GM23338 (cell line): ENCODE data around the gene BEX2. TPM values are rescaled to one million over a fixed set of nuclear protein-coding genes. Genes with fewer than 3 reads are reported as not detected.

Experiments
- ATAC-seq: fragments of 200-7000 bp; cut with Tn5 transposase; 3 replicates; pipeline ENCODE4 v1.9.1; 2020
- DNase-seq: peaks from one replicate; pipeline ENCODE4 v3.0.0-alpha.2; 2015; ENCODE audit warnings: low spot score
- H2AFZ ChIP-seq: fragments of 200-600 bp; sonication (generic); 2 replicates; pipeline ENCODE4 v1.8.0; 2016; ENCODE audit warnings: antibody characterized with exemption, mild to moderate bottlenecking, moderate library complexity
- H3F3A ChIP-seq: fragments of 200-600 bp; sonication (generic); replicated peaks from 2 replicates; pipeline ENCODE4 v1.8.0; 2017; ENCODE audit warnings: antibody characterized with exemption, mixed run types, low read depth
- H3K27ac ChIP-seq: fragments of 200-600 bp; sonication (generic); 2 replicates; pipeline ENCODE4 v1.6.1; 2016; ENCODE audit warnings: low read depth
- H3K27me3 ChIP-seq: fragments of 200-600 bp; sonication (generic); 2 replicates; pipeline ENCODE4 v1.8.0; 2016; ENCODE audit warnings: mild to moderate bottlenecking, mixed run types, moderate library complexity; ENCODE audit not compliant: insufficient read depth
- H3K36me3 ChIP-seq: fragments of 200-600 bp; sonication (generic); 2 replicates; pipeline ENCODE4 v1.8.0; 2016; ENCODE audit warnings: mild to moderate bottlenecking; ENCODE audit not compliant: insufficient read depth
- H3K4me1 ChIP-seq: fragments of 200-600 bp; sonication (generic); 2 replicates; pipeline ENCODE4 v1.8.0; 2016; ENCODE audit warnings: mild to moderate bottlenecking, moderate library complexity; ENCODE audit not compliant: insufficient read depth
- H3K4me2 ChIP-seq: fragments of 200-600 bp; sonication (generic); 2 replicates; pipeline ENCODE4 v1.7.1; 2017; ENCODE audit warnings: mixed run types
- H3K4me3 ChIP-seq: fragments of 200-600 bp; sonication (generic); 2 replicates; pipeline ENCODE4 v1.6.1; 2016; ENCODE audit warnings: mixed run types
- H3K79me2 ChIP-seq: fragments of 200-600 bp; sonication (generic); replicated peaks from 2 replicates; pipeline ENCODE4 v1.8.0; 2017; ENCODE audit warnings: mild to moderate bottlenecking; ENCODE audit not compliant: insufficient read depth
- H3K9me2 ChIP-seq: fragments of 200-600 bp; sonication (generic); 2 replicates; pipeline ENCODE4 v1.8.0; 2017; ENCODE audit not compliant: insufficient read depth
- H4K20me1 ChIP-seq: fragments of 200-600 bp; sonication (generic); replicated peaks from 2 replicates; pipeline ENCODE4 v1.8.0; 2017; ENCODE audit warnings: mild to moderate bottlenecking; ENCODE audit not compliant: insufficient read depth
- H3K27ac Mint-ChIP-seq: 2 replicates; pipeline ENCODE4 v1.8.0; 2020; ENCODE audit warnings: inconsistent platforms, mild to moderate bottlenecking, moderate library complexity, mixed read lengths
- H3K27me3 Mint-ChIP-seq: 3 replicates; pipeline ENCODE4 v1.8.0; 2022; ENCODE audit warnings: low read depth, mild to moderate bottlenecking, moderate library complexity, mixed read lengths, inconsistent platforms; ENCODE audit not compliant: insufficient read depth, poor library complexity
- H3K36me3 Mint-ChIP-seq: 3 replicates; pipeline ENCODE4 v1.8.0; 2021; ENCODE audit warnings: low read depth, mild to moderate bottlenecking, inconsistent platforms, moderate library complexity, mixed read lengths
- H3K4me1 Mint-ChIP-seq: 3 replicates; pipeline ENCODE4 v1.8.0; 2020; ENCODE audit warnings: mild to moderate bottlenecking, inconsistent platforms, mixed read lengths
- H3K4me3 Mint-ChIP-seq: 3 replicates; pipeline ENCODE4 v1.8.0; 2021; ENCODE audit warnings: moderate library complexity, mild to moderate bottlenecking, inconsistent platforms, mixed read lengths
- H3K9me3 Mint-ChIP-seq: 3 replicates; pipeline ENCODE4 v1.8.0; 2020; ENCODE audit warnings: moderate library complexity, mild to moderate bottlenecking, inconsistent platforms, mixed read lengths
- CREB1 ChIP-seq: fragments of 250-450 bp; sonication (Bioruptor Pico); IDR thresholded peaks from 2 replicates; pipeline ENCODE4 v1.5.0; 2020; ENCODE audit warnings: low read depth, mild to moderate bottlenecking, moderate library complexity
- ETS1 ChIP-seq: IDR thresholded peaks from 2 replicates; pipeline ENCODE4 v1.6.1; 2016; ENCODE audit warnings: antibody characterized with exemption
- EZH2 ChIP-seq: fragments of 200-600 bp; sonication (generic); IDR thresholded peaks from one replicate; pipeline ENCODE4 v1.8.0; 2017; ENCODE audit warnings: antibody characterized with exemption, mild to moderate bottlenecking, low read depth; ENCODE audit not compliant: unreplicated experiment
- EZH2phosphoT487 ChIP-seq: fragments of 200-600 bp; sonication (generic); IDR thresholded peaks from one replicate; pipeline ENCODE4 v1.8.1; 2018; ENCODE audit warnings: antibody characterized with exemption; ENCODE audit not compliant: unreplicated experiment
- JUNB ChIP-seq: IDR thresholded peaks from one replicate; pipeline ENCODE4 v1.6.1; 2016; ENCODE audit warnings: antibody characterized with exemption; ENCODE audit not compliant: unreplicated experiment
- NANOG ChIP-seq: IDR thresholded peaks from 2 replicates; pipeline ENCODE4 v1.6.1; 2016; ENCODE audit warnings: antibody characterized with exemption, borderline replicate concordance
- POLR2AphosphoS5 ChIP-seq: IDR thresholded peaks from 2 replicates; pipeline ENCODE4 v1.6.1; 2016; ENCODE audit warnings: antibody characterized with exemption, low read depth
- REST ChIP-seq: IDR thresholded peaks from one replicate; pipeline ENCODE4 v1.6.1; 2018; ENCODE audit warnings: antibody characterized with exemption; ENCODE audit not compliant: unreplicated experiment
- STAT1 ChIP-seq: IDR thresholded peaks from one replicate; pipeline ENCODE4 v1.6.1; 2016; ENCODE audit warnings: antibody characterized with exemption; ENCODE audit not compliant: unreplicated experiment
- ZNF331 ChIP-seq: fragments of 250-450 bp; sonication (Bioruptor Pico); IDR thresholded peaks from 2 replicates; pipeline ENCODE4 v1.5.0; 2020; ENCODE audit warnings: low read depth, mild to moderate bottlenecking, moderate library complexity
- polyA plus RNA-seq: library from polyadenylated mRNA; unstranded; fragments of >200 nt; fragmentation: Nextera tagmentation; extraction: Ambion mirVana; gene quantifications from 2 replicates; pipeline ENCODE4 v1.2.1, GENCODE V29; 2016
- total RNA-seq: library from RNA; depleted of rRNA; stranded (reverse); fragments of >200 nt; shearing (Covaris generic); gene quantifications from 2 replicates; pipeline ENCODE4 v1.2.3, GENCODE V29; 2014
- TF ChIP-seq, protein P1 (sequence below), 2 experiments: fragments of 200-600 bp in 1 of 2; sonication (generic) in 1 of 2; conservative IDR thresholded peaks; 2 replicates each; pipeline versions ENCODE4 v1.5.1 to v1.6.1; 2016 to 2017; ENCODE audit warnings: antibody characterized with exemption in 2 of 2, low read depth in 2 of 2, mild to moderate bottlenecking in 2 of 2, moderate library complexity in 1 of 2

The BEX2 gene
- total and polyA plus RNA-seq, 2 experiments from 2014 or later = 37.5 to 87.9 TPM

- no peak for TF ChIP-seq REST
- no peak for TF ChIP-seq STAT1
- no peak for TF ChIP-seq ZNF331 (CRISPR knock-in tag)
- no peak for TF ChIP-seq NANOG
- no peak for TF ChIP-seq EZH2
- no peak for TF ChIP-seq JUNB
- TF ChIP-seq EZH2phosphoT487 = no peak
- no peak for TF ChIP-seq ETS1
- TF ChIP-seq POLR2AphosphoS5 = no peak
Observed at GRCh38 chrX:103275947-103276567, 34.7 kb downstream of the BEX2 start (continued).

GRCh38 chrX:103274284-103274683 is 36.5 kb downstream of the BEX2 start:
- Mint-ChIP-seq H3K36me3 (no peaks in the 10 kb centered on the region; the same call in 2 of the 3 replicates), H3K27me3 (peaks cover 14% of the 10 kb centered on the region), H3K4me1 (peaks cover 24% of the 10 kb centered on the region), H3K4me3 (no peak overlapping the region), H3K9me3 (no peaks in the 10 kb centered on the region), H3K27ac (no peak overlapping the region)
- H3K27me3 ChIP-seq = peaks cover 3% of the 10 kb centered on the region; the same call in 1 of the 2 replicates
- ATAC-seq (no peak), DNase-seq (no peak)
- H3K4me2 ChIP-seq = no peak overlapping the region
- no peak overlapping the region for H3K27ac ChIP-seq
- no peak overlapping the region for H2AFZ ChIP-seq
- no peak overlapping the region for H3K4me3 ChIP-seq
- H3K9me2 ChIP-seq = no peaks in the 10 kb centered on the region
- peaks cover 7% of the 10 kb centered on the region for H3K4me1 ChIP-seq
- no peaks in the 10 kb centered on the region for H3K36me3 ChIP-seq
- H3K79me2 ChIP-seq = no peaks in the 10 kb centered on the region
- no peaks in the 10 kb centered on the region for H3F3A ChIP-seq
- H4K20me1 ChIP-seq = no peaks in the 10 kb centered on the region
- no peak for TF ChIP-seq CREB1
- TF ChIP-seq NANOG = no peak
- TF ChIP-seq, protein P1, sequence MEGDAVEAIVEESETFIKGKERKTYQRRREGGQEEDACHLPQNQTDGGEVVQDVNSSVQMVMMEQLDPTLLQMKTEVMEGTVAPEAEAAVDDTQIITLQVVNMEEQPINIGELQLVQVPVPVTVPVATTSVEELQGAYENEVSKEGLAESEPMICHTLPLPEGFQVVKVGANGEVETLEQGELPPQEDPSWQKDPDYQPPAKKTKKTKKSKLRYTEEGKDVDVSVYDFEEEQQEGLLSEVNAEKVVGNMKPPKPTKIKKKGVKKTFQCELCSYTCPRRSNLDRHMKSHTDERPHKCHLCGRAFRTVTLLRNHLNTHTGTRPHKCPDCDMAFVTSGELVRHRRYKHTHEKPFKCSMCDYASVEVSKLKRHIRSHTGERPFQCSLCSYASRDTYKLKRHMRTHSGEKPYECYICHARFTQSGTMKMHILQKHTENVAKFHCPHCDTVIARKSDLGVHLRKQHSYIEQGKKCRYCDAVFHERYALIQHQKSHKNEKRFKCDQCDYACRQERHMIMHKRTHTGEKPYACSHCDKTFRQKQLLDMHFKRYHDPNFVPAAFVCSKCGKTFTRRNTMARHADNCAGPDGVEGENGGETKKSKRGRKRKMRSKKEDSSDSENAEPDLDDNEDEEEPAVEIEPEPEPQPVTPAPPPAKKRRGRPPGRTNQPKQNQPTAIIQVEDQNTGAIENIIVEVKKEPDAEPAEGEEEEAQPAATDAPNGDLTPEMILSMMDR (conservative IDR thresholded peaks at IDR 0.05; ENCODE audit: low read depth in 2 of 2) = no peak
- no peak for TF ChIP-seq ETS1
